ENCODE results near the gene CYP4A22. TPM values are rescaled to one million over a fixed set of nuclear protein-coding genes. Genes with fewer than 3 reads are reported as not detected.
A peak's percentile ranks its signal among the peaks of the same experiment; 100 is the strongest.
"Not testable (repeated sequence)": the region's sequence is repeated elsewhere in the genome, so short reads cannot be mapped to it uniquely, and the experiment has no call there.

Gene CYP4A22
- total RNA-seq, 1 donor from 2014 or later = not detected

GRCh38 chr1:47192458-47193384 lies 55.5 kb downstream of the CYP4A22 start:
- H3K27me3 Mint-ChIP-seq (ENCODE audit: unreplicated experiment) = peaks cover 16% of the 10 kb centered on the region
- DNase-seq (ENCODE audit: low spot score) = peak; percentile 84

GRCh38 chr1:47193496-47193895 lies 56.3 kb downstream of the CYP4A22 start:
- H3K9me3 Mint-ChIP-seq (ENCODE audit: unreplicated experiment); DNase-seq (ENCODE audit: low spot score); H3K36me3 Mint-ChIP-seq (ENCODE audit: low read depth, unreplicated experiment); H3K4me3 Mint-ChIP-seq (ENCODE audit: unreplicated experiment); H3K27ac Mint-ChIP-seq (ENCODE audit: unreplicated experiment): not testable (repeated sequence)
- Mint-ChIP-seq H3K4me1 (ENCODE audit: unreplicated experiment) (peaks cover 36% of the 10 kb centered on the region), H3K27me3 (ENCODE audit: unreplicated experiment) (peaks cover 19% of the 10 kb centered on the region)

More at GRCh38 chr1:47192458-47193384, 55.5 kb downstream of the CYP4A22 start:
- peaks cover 36% of the 10 kb centered on the region for H3K4me1 Mint-ChIP-seq (ENCODE audit: unreplicated experiment)
- TF ChIP-seq CTCF (IDR thresholded peaks at IDR 0.05; ENCODE audit: unreplicated experiment) = peak; percentile 95
- H3K9me3 Mint-ChIP-seq (ENCODE audit: unreplicated experiment) = no peaks in the 10 kb centered on the region
- H3K36me3 Mint-ChIP-seq (ENCODE audit: low read depth, unreplicated experiment) = no peaks in the 10 kb centered on the region
- H3K27ac Mint-ChIP-seq (ENCODE audit: unreplicated experiment) = peak overlapping the region; percentile 88
- no peak overlapping the region for H3K4me3 Mint-ChIP-seq (ENCODE audit: unreplicated experiment)

GRCh38 chr1:47194311-47194710 lies 57.1 kb downstream of the CYP4A22 start:
- H3K4me3 Mint-ChIP-seq (ENCODE audit: unreplicated experiment) = no peak overlapping the region
- no peak overlapping the region for H3K27ac Mint-ChIP-seq (ENCODE audit: unreplicated experiment)
- DNase-seq (ENCODE audit: low spot score) = no peak
- peaks cover 36% of the 10 kb centered on the region for H3K4me1 Mint-ChIP-seq (ENCODE audit: unreplicated experiment)
- no peaks in the 10 kb centered on the region for H3K9me3 Mint-ChIP-seq (ENCODE audit: unreplicated experiment)
- H3K36me3 Mint-ChIP-seq (ENCODE audit: low read depth, unreplicated experiment) = peaks cover 11% of the 10 kb centered on the region
- peaks cover 23% of the 10 kb centered on the region for H3K27me3 Mint-ChIP-seq (ENCODE audit: unreplicated experiment)
- no peak for TF ChIP-seq CTCF (IDR thresholded peaks at IDR 0.05; ENCODE audit: unreplicated experiment)

GRCh38 chr1:47195981-47196380 lies 58.7 kb downstream of the CYP4A22 start:
- not testable (repeated sequence) for H3K27ac Mint-ChIP-seq (ENCODE audit: unreplicated experiment); H3K4me3 Mint-ChIP-seq (ENCODE audit: unreplicated experiment); DNase-seq (ENCODE audit: low spot score); H3K9me3 Mint-ChIP-seq (ENCODE audit: unreplicated experiment)
- peaks cover 25% of the 10 kb centered on the region for H3K4me1 Mint-ChIP-seq (ENCODE audit: unreplicated experiment)
- H3K27me3 Mint-ChIP-seq (ENCODE audit: unreplicated experiment) = peaks cover 23% of the 10 kb centered on the region
- H3K36me3 Mint-ChIP-seq (ENCODE audit: low read depth, unreplicated experiment) = peaks cover 11% of the 10 kb centered on the region

GRCh38 chr1:47196622-47197021 lies 59.4 kb downstream of the CYP4A22 start:
- DNase-seq (ENCODE audit: low spot score) = no peak
- Mint-ChIP-seq H3K4me3 (ENCODE audit: unreplicated experiment) (no peak overlapping the region), H3K4me1 (ENCODE audit: unreplicated experiment) (peaks cover 24% of the 10 kb centered on the region), H3K9me3 (ENCODE audit: unreplicated experiment) (no peaks in the 10 kb centered on the region), H3K27ac (ENCODE audit: unreplicated experiment) (no peak overlapping the region), H3K27me3 (ENCODE audit: unreplicated experiment) (peaks cover 18% of the 10 kb centered on the region), H3K36me3 (ENCODE audit: low read depth, unreplicated experiment) (peaks cover 11% of the 10 kb centered on the region)
- TF ChIP-seq CTCF (IDR thresholded peaks at IDR 0.05; ENCODE audit: unreplicated experiment) = no peak

GRCh38 chr1:47198214-47198613 lies 61.0 kb downstream of the CYP4A22 start:
- H3K4me3 Mint-ChIP-seq (ENCODE audit: unreplicated experiment) = peak overlapping the region; percentile 5
- no peak for TF ChIP-seq CTCF (IDR thresholded peaks at IDR 0.05; ENCODE audit: unreplicated experiment)
- no peak for DNase-seq (ENCODE audit: low spot score)
- peaks cover 10% of the 10 kb centered on the region for H3K27me3 Mint-ChIP-seq (ENCODE audit: unreplicated experiment)
- H3K36me3 Mint-ChIP-seq (ENCODE audit: low read depth, unreplicated experiment) = peaks cover 11% of the 10 kb centered on the region
- H3K4me1 Mint-ChIP-seq (ENCODE audit: unreplicated experiment) = peaks cover 11% of the 10 kb centered on the region
- no peaks in the 10 kb centered on the region for H3K9me3 Mint-ChIP-seq (ENCODE audit: unreplicated experiment)
- no peak overlapping the region for H3K27ac Mint-ChIP-seq (ENCODE audit: unreplicated experiment)

Data from endothelial cell (in vitro differentiated cells).